ENCODE results near the gene ARPP19.
A peak's percentile ranks its signal among the peaks of the same experiment; 100 is the strongest.
"Not testable (repeated sequence)": the region's sequence is repeated elsewhere in the genome, so short reads cannot be mapped to it uniquely, and the experiment has no call there.

ARPP19 gene

GRCh38 chr15:52575072-52575471 lies 6.2 kb upstream of the ARPP19 start (continued):
- TF ChIP-seq TOX (CRISPR knock-in tag; IDR thresholded peaks at IDR 0.05; ENCODE audit: borderline replicate concordance), result no peak
- no peak for TF ChIP-seq GLIS3 (CRISPR knock-in tag; IDR thresholded peaks at IDR 0.05)
- no peak for TF ChIP-seq TCF4 (CRISPR knock-in tag; IDR thresholded peaks at IDR 0.05; ENCODE audit: borderline replicate concordance)
- no peak for TF ChIP-seq ZNF8 (CRISPR knock-in tag; IDR thresholded peaks at IDR 0.05)
- no peak for TF ChIP-seq BACH2 (CRISPR knock-in tag; IDR thresholded peaks at IDR 0.05; ENCODE audit: borderline replicate concordance)
- TF ChIP-seq SNAI2 (CRISPR knock-in tag; IDR thresholded peaks at IDR 0.05), result no peak
- TF ChIP-seq CREB5 (CRISPR knock-in tag; IDR thresholded peaks at IDR 0.05; ENCODE audit: low read depth), result no peak
- no peak for TF ChIP-seq ZNF70 (CRISPR knock-in tag; IDR thresholded peaks at IDR 0.05)
- no peak for TF ChIP-seq OSR1 (CRISPR knock-in tag; IDR thresholded peaks at IDR 0.05)
- TF ChIP-seq ZFP30 (CRISPR knock-in tag; IDR thresholded peaks at IDR 0.05), result no peak

GRCh38 chr15:52574623-52575022 lies 5.8 kb upstream of the ARPP19 start:
- not testable (repeated sequence) for ATAC-seq

- TF ChIP-seq GLIS3 (CRISPR knock-in tag; IDR thresholded peaks at IDR 0.05) (no peak), TCF4 (CRISPR knock-in tag; IDR thresholded peaks at IDR 0.05; ENCODE audit: borderline replicate concordance) (no peak), CSRNP3 (CRISPR knock-in tag; IDR thresholded peaks at IDR 0.05) (no peak), SNAI2 (CRISPR knock-in tag; IDR thresholded peaks at IDR 0.05) (no peak), ZNF70 (CRISPR knock-in tag; IDR thresholded peaks at IDR 0.05) (no peak), TOX (CRISPR knock-in tag; IDR thresholded peaks at IDR 0.05; ENCODE audit: borderline replicate concordance) (no peak), BACH2 (CRISPR knock-in tag; IDR thresholded peaks at IDR 0.05; ENCODE audit: borderline replicate concordance) (no peak), ZC3H10 (CRISPR knock-in tag; IDR thresholded peaks at IDR 0.05) (no peak), CREB5 (CRISPR knock-in tag; IDR thresholded peaks at IDR 0.05; ENCODE audit: low read depth) (no peak), RARB (CRISPR knock-in tag; IDR thresholded peaks at IDR 0.05) (no peak), CSDC2 (CRISPR knock-in tag; IDR thresholded peaks at IDR 0.05) (no peak)
- peak; percentile 38 for ATAC-seq
These were observed 794 bp downstream of the ARPP19 start for GRCh38 chr15:52567871-52568600.

GRCh38 chr15:52566889-52567288 lies 1.9 kb downstream of the ARPP19 start:
- ATAC-seq, result no peak
- TF ChIP-seq ZFP3 (CRISPR knock-in tag; IDR thresholded peaks at IDR 0.05), result no peak
- TF ChIP-seq CSRNP3 (CRISPR knock-in tag; IDR thresholded peaks at IDR 0.05), result no peak
- no peak for TF ChIP-seq TSHZ2 (CRISPR knock-in tag; IDR thresholded peaks at IDR 0.05)
- TF ChIP-seq CSDC2 (CRISPR knock-in tag; IDR thresholded peaks at IDR 0.05), result no peak
- TF ChIP-seq ZNF70 (CRISPR knock-in tag; IDR thresholded peaks at IDR 0.05), result no peak
- no peak for TF ChIP-seq ZC3H10 (CRISPR knock-in tag; IDR thresholded peaks at IDR 0.05)
- TF ChIP-seq RARB (CRISPR knock-in tag; IDR thresholded peaks at IDR 0.05), result no peak

- ATAC-seq, result not testable (repeated sequence)
These were observed 3.1 kb downstream of the ARPP19 start for GRCh38 chr15:52565417-52566358.
